NCI-H748 treated with DMSO at 0.1 percent for 48 hours (cell line): ENCODE results near the gene IRF7.

ENCODE experiments used
- DNase-seq: peaks from one replicate; lab custom pipeline; 2025; lab: John Stamatoyannopoulos, UW

IRF7 gene

DNA sequence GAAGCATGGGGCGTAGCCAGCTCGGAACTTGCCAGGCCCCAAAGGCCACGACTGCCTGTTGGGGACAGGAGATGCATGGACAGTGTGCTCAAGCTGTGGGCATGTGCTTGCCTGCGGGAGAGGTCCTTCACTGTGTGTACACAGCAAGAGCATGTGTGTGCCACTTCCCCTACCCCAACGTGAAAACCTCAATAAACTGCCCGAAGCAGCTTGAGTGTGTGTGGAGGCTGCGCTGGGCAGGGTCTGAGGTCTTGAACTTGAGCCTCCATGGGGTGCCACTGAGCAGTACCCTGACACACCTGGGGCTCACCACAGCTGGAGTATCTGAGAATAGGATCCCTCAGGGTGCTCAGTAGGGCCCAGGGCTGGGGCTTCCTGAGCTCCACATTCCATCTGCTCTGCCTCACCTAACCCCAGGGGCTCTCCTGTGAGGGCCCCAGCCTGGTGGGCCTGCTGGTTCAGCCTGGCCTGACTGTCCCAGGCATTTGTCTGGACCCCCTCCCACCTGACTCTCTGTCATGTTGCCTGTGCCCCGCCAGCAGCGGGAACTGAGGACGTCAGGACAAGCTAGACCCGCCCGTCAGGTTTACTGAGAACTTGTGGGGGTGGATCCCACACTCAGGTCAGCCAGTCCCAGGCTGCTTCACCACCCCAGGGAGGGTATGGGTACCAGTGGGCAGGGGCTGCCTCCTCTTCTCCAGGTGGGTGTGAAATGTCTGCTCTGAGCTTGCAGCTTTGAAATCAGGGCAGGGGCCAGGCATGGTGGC lies 51.8 kb downstream of the IRF7 start:
- DNase-seq = no peak

DNA sequence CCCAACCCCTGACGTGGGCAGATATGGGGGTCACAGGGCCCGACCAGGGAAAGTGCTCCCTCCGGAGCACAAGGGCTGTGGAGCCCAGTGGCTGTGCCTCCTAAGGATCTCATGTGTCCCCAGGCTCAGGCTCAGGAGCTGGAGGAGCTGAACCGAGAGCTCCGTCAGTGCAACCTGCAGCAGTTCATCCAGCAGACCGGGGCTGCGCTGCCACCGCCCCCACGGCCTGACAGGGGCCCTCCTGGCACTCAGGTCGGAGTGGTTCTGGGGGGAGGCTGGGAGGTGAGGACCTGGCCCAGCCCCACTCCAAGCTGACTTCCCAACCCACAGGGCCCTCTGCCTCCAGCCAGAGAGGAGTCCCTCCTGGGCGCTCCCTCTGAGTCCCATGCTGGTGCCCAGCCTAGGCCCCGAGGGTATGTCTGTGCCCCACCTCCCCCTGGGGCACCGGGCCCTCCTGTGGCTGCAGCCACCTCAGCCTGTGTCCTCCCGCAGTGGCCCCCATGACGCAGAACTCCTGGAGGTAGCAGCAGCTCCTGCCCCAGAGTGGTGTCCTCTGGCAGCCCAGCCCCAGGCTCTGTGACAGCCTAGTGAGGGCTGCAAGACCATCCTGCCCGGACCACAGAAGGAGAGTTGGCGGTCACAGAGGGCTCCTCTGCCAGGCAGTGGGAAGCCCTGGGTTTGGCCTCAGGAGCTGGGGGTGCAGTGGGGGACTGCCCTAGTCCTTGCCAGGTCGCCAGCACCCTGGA lies 52.5 kb downstream of the IRF7 start:
- DNase-seq = no peak
